Measurements from ENCODE around the gene MORF4L1. TPM values are rescaled to one million over a fixed set of nuclear protein-coding genes. Genes with fewer than 3 reads are reported as not detected.
"Not testable (repeated sequence)": the region's sequence is repeated elsewhere in the genome, so short reads cannot be mapped to it uniquely, and the experiment has no call there.

Gene MORF4L1
- total RNA-seq, 2 donors from 2014 or later: 221 to 237 TPM

GRCh38 chr15:78923015-78923414 lies 50.3 kb downstream of the MORF4L1 start:
- no peak for TF ChIP-seq CTCF (IDR thresholded peaks at IDR 0.05)
- H3K4me3 ChIP-seq: no peak overlapping the region
- no peaks in the 10 kb centered on the region for H3K9me3 ChIP-seq
- peaks cover 8% of the 10 kb centered on the region for H3K36me3 ChIP-seq
- intact Hi-C loops (cut with DNase I): no loop called here
- DNase-seq: no peak
- H3K27ac ChIP-seq: no peak overlapping the region
- H3K9ac ChIP-seq (ENCODE audit: low read depth in 2 of 2, low read length in 2 of 2): no peak overlapping the region
- H3K4me1 ChIP-seq: no peaks in the 10 kb centered on the region
- no peaks in the 10 kb centered on the region for H3K27me3 ChIP-seq

GRCh38 chr15:78923480-78924360 lies 51.0 kb downstream of the MORF4L1 start:
- intact Hi-C loops (cut with DNase I): no loop called here
- no peak overlapping the region for H3K4me3 ChIP-seq
- H3K9ac ChIP-seq (ENCODE audit: low read depth in 2 of 2, low read length in 2 of 2): no peak overlapping the region
- no peak for DNase-seq
- no peaks in the 10 kb centered on the region for H3K27me3 ChIP-seq
- no peak overlapping the region for H3K27ac ChIP-seq
- no peaks in the 10 kb centered on the region for H3K9me3 ChIP-seq
- TF ChIP-seq CTCF (IDR thresholded peaks at IDR 0.05): no peak
- no peaks in the 10 kb centered on the region for H3K4me1 ChIP-seq
- peaks cover 8% of the 10 kb centered on the region for H3K36me3 ChIP-seq

GRCh38 chr15:78925076-78925624 lies 52.5 kb downstream of the MORF4L1 start:
- intact Hi-C loops (cut with DNase I): no loop called here
- H3K27ac ChIP-seq: no peak overlapping the region
- no peak for DNase-seq
- no peaks in the 10 kb centered on the region for H3K9me3 ChIP-seq
- no peak overlapping the region for H3K9ac ChIP-seq (ENCODE audit: low read depth in 2 of 2, low read length in 2 of 2)
- TF ChIP-seq CTCF (IDR thresholded peaks at IDR 0.05): no peak
- H3K27me3 ChIP-seq: no peaks in the 10 kb centered on the region
- peaks cover 8% of the 10 kb centered on the region for H3K36me3 ChIP-seq
- H3K4me3 ChIP-seq: no peak overlapping the region
- H3K4me1 ChIP-seq: no peaks in the 10 kb centered on the region

- Histone ChIP-seq H3K4me3 (no peak overlapping the region), H3K27me3 (no peaks in the 10 kb centered on the region), H3K9me3 (no peaks in the 10 kb centered on the region), H3K36me3 (peaks cover 8% of the 10 kb centered on the region), H3K4me1 (no peaks in the 10 kb centered on the region), H3K27ac (no peak overlapping the region), H3K9ac (ENCODE audit: low read depth in 2 of 2, low read length in 2 of 2) (no peak overlapping the region)
- TF ChIP-seq CTCF (IDR thresholded peaks at IDR 0.05): no peak
- no peak for DNase-seq
- intact Hi-C loops (cut with DNase I): no loop called here
These were observed 53.5 kb downstream of the MORF4L1 start for GRCh38 chr15:78925956-78926743.

GRCh38 chr15:78927077-78927790 lies 54.5 kb downstream of the MORF4L1 start:
- Histone ChIP-seq H3K27me3 (no peaks in the 10 kb centered on the region), H3K27ac (no peak overlapping the region), H3K36me3 (no peaks in the 10 kb centered on the region), H3K9ac (ENCODE audit: low read depth in 2 of 2, low read length in 2 of 2) (no peak overlapping the region), H3K9me3 (no peaks in the 10 kb centered on the region), H3K4me3 (no peak overlapping the region), H3K4me1 (no peaks in the 10 kb centered on the region)
- intact Hi-C loops (cut with DNase I): no loop called here
- TF ChIP-seq CTCF (IDR thresholded peaks at IDR 0.05): no peak
- DNase-seq: no peak

- H3K9me3 ChIP-seq; H3K27ac ChIP-seq; H3K4me3 ChIP-seq; H3K9ac ChIP-seq (ENCODE audit: low read depth in 2 of 2, low read length in 2 of 2); H3K36me3 ChIP-seq; H3K4me1 ChIP-seq; intact Hi-C loops (cut with DNase I); H3K27me3 ChIP-seq; DNase-seq: not testable (repeated sequence)
These were observed 55.5 kb downstream of the MORF4L1 start for GRCh38 chr15:78928176-78928575.

All from colonic mucosa (tissue), 4 donors.